ENCODE measurements around the gene C2CD3. TPM values are rescaled to one million over a fixed set of nuclear protein-coding genes. Genes with fewer than 3 reads are reported as not detected.

The C2CD3 gene
- total RNA-seq, 1 donor from 2014 or later: 13.2 TPM

DNA sequence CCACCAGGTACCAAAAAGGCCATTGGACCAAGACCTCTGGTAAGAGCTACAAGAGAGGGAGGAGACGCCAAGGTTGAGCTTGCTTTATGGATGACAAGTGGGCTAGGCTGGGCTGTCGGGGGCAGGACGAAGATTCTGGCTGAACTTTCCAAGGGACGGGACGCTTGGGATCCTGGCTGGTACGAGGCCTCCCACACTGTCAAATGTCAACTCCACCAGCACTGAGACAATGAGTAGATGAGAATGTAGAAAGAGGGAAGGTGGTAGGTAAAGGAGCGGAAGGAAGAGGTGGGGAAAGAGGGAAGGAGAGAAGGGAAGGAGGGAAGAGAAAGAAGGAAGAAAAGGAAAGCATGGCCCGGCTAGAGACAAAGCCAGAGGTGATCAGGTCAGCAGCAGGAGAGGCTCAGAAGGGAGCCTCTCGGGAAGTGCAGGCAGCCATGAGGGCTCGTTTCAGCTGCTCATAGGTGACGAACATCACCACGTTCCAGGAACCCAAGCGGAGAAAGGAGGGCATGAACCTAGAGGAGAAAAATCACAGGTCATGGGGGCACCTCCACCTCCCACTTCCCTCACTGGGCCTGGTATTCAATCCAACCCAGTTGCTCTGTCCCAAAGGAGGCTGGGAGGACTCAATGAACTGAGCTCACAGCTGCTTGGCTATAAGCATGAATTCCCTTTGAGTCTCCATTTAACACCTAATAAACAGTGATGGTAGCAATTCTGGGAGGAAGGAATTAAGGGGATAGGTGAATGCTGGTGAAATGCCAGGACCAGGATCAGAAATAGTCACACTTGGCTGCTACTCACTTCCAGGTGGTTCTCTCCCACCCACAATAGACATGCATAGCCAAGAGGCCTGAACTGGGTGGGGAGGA, 196.0 kb downstream of the C2CD3 start:
- DNase-seq (ENCODE audit: low spot score): peak; percentile 29
- intact Hi-C loops (cut with DNase I): no loop called here

DNA sequence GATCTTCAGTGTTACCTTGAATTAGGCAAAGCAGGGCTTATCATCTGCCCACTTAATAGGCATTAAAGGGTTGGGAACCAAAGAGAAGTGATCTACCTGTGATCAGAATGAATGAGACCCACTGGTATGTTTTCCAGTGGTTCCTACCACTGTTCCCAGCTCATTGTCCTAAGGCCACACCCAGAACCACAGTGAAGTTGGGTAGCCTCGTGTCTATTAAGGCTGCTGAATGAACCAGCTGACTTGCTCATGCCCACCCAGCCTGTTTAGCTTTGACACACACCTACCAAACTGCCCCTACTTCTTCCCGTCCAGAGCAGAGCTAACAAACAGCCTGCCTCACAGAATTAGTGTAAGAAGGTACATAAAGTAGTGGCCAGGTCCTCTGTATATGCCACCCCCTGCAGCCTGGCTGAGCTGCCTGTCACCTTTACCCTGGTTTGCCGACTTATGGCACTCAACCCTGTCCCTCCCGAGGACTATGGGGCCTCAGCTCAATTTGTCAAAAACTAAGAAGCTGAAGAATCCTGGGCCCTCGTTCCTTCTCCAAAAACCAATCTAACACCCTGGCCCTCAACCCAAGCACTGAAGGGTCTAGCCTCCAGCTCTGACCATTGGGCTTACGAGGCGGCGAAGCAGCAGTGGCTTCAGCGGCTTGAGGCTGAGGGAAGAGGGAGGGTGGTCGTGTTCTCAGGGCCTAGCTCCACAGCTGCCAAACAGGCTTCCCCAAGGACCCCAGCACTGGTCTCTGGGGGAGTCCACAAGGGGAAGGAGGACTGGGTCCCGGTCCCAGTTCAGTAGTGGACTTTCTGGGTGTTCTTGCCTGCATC, 198.0 kb downstream of the C2CD3 start:
- peak; percentile 17 for DNase-seq (ENCODE audit: low spot score)
- intact Hi-C loops (cut with DNase I): no loop called here

DNA sequence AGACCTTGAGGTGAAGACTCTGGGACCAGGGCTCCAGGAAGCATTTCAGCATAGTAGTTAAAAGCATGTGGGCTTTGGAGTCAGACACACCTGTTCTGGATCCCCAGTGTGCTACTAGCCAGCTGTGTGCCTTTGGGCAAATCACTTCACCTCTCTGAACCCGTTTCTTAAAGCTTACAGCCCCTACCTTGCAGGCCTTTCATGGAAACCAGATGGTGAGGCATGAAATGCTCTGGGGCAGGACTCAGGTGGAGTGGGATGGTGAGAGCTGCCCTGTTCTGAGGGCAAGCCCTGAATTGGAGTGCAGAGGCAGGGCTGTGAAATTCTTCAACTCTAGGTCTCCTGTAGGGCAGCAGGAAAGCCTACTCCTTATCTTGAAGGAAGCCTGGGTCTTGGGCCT, 198.6 kb downstream of the C2CD3 start:
- intact Hi-C loops (cut with DNase I): no loop called here
- DNase-seq (ENCODE audit: low spot score): peak; percentile 10

DNA sequence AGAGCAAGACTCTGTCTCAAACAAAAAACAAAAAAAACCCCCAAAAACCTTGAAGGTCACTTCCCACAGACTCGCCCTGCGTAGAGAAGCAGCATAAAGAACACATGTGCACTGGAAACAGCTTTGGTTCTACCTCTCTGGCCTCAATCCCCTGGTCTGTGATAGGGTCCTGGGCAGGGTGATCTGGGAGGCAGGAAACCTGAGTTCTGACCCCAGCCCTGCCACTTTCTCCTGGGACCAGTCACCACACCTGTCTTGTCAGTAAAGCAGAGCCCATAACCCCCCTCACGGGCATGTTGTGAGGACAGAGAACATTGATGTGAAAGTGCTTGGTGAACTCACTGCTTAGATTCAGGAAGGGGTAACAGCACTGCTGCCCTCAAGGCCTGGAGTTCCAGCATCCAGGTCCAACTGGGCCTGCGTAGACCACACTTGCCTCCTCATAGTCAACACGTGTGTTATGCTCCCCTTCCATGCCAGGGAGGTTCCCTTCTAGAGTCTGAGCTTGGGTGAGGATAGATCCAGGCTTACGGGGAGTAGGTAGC, 199.6 kb downstream of the C2CD3 start:
- intact Hi-C loops (cut with DNase I): no loop called here
- peak; percentile 10 for DNase-seq (ENCODE audit: low spot score)

DNA sequence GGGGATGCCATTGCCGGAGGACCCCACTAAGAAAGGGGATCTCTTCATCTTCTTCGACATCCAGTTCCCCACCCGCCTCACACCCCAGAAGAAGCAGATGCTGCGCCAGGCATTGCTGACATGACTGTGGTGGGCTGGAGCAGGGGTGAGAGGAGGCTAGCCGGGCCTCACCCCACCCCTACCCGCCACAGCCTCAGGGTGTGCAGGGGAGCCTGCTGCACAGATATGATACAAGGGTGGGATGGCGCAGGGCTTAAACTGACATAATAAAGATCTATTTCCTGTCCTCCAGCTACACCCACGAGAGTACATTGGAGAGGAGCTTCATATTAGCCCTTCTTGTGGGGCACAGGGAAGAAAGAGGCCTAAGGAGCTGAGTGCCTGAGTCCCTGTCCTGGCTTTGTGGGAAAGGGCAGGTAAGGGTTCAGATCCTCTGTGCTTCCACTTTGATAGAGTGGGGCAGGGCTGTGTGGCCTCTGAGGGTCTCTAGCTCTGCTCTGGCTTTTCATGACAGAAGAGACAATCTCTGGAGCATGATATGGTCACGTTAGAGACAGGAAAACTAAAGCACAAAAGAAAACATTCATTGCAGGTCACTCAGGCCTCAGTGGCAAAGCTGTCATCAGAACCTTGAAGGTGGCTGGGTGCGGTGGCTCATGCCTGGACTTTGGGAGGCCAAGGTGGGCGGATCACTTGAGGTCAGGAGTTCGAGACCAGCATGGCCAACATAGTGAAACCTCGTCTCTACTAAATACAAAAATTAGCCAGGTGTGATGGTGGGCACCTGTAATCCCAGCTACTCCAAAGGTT, 200.6 kb downstream of the C2CD3 start:
- intact Hi-C loops (cut with DNase I): loop anchor here (10.0 kb wide), 2 partner anchors 125 to 355 kb away; no protein-coding TSS in a partner anchor
- DNase-seq (ENCODE audit: low spot score): peak; percentile 38

DNA sequence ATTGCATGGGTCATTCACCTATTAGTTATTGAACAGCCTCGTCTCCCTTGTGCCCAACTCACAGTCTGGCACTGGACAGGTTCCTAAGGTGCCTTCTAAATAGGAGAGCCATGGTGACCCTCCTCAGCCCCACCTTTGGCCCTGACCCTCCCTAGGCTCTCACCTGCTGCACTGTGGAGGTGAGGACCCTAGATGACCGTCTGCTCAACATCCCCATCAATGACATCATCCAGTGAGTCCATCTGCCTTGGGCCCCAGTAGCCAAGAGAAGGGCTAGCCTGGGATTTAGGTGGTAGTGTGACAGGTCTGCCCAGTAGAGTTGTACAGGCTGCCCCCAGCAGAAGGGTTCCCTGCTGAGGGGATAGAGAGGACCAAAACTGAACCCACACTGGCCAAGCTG, 201.7 kb downstream of the C2CD3 start:
- no peak for DNase-seq (ENCODE audit: low spot score)
- intact Hi-C loops (cut with DNase I): loop anchor here (10.0 kb wide), 2 partner anchors 126 to 356 kb away; no protein-coding TSS in a partner anchor

DNA sequence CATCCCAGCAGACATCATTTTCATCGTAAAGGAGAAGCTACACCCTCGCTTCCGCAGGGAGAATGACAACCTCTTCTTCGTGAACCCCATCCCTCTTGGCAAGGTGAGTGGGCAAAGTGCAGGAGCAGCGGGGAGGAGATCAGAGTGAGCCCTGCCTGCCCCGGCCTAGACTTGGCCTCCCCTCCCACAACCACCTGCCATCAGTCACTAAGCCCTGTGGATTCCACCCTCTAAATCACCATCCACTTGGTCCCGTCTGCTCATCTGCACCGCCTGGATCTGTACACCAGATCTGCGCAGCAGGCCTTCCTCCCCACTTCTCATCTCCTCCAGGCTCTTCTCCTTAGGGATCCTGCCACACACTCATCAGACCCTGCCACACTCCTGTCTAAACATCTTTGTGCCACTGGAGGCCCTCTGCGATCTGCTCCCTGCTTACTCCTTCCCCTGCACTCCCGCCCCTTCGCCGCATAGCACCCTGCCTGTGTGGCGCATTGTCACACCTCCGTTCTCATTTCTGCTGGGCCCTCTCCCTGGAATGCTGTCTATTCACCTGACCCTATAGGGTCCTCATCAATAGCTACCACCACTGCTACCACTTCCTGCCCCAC, 202.3 kb downstream of the C2CD3 start:
- intact Hi-C loops (cut with DNase I): loop anchor here (10.0 kb wide), 2 partner anchors 126 to 356 kb away; no protein-coding TSS in a partner anchor
- peak; percentile 15 for DNase-seq (ENCODE audit: low spot score)

DNA sequence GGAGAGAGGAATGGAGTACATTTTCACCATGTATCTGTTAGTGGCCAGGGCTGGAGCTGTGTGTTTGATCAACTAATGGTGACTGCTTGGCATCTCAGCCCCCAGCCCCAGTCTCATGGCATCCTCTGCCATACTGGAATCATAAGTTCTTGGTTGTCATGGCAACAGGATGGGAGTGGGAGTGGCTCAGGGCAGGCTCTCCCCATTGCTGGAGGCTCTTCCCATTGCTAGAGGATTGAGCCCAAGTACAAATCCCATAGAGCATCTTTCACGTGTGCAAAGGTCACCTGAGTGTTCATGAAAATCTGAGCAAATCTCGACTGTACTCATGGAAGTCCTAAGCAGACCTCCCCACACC, 205.1 kb downstream of the C2CD3 start:
- peak; percentile 14 for DNase-seq (ENCODE audit: low spot score)
- intact Hi-C loops (cut with DNase I): loop anchor here (10.0 kb wide), 2 partner anchors 129 to 359 kb away; no protein-coding TSS in a partner anchor

DNA sequence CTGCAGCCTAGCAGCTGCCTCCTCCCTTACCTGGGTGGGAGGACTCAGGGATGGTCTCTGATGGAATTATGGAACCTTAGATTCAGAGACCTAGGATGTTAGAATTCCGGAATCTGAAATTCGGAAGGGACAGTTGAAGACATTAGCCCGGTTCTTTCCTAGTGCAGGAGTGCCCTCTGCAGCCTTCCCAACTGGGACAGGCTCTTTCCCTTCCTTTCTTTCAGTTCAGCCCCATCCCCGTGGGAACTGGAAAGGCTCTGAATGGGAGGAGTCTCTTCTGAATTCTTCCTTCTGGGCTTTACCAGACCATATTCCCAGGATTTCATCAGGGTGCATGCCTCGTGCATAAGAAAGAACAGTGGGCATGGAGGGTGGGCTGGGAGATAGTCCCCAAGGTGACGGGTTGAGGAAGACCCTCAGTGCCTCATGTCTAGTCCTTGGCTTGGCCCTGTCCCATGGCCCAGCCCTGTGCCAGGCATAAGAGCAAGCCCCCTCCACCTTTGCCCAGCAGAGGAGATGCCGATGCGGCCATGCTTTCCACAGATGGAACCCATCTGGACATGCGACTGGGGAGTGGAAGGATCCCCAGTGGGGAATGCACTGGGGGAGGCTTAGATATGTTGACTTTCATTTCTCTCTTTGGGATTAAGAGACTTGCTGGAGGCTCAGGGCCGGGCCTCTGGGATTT, 205.6 kb downstream of the C2CD3 start:
- intact Hi-C loops (cut with DNase I): loop anchor here (10.0 kb wide), 2 partner anchors 130 to 360 kb away; no protein-coding TSS in a partner anchor
- DNase-seq (ENCODE audit: low spot score): peak; percentile 43

DNA sequence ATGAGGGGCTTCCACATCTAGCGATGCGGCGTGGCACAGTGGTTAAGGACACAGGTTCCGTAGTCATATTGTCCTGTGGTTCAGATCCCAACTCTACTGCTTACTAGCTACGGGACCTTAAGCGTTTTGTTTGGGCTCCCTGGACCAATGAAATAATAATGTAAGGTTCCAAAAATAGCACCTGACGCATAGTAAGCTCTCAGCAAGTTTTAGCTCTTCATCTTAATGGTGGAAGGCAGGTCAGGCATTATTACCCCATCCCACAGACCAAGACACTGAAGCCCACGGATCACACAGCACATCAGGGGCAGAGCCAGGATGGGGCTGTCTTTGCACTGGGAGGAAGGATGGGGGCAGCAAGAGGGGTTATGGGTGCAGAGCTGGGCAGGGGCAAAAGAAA, 206.9 kb downstream of the C2CD3 start:
- intact Hi-C loops (cut with DNase I): loop anchor here (10.0 kb wide), 2 partner anchors 131 to 361 kb away; no protein-coding TSS in a partner anchor
- DNase-seq (ENCODE audit: low spot score): no peak

Other genes with a start within 250 kb of the C2CD3 start
- gene DNAJB13, start 220.0 kb downstream of the C2CD3 start, total RNA-seq: not detected
- 12.0 TPM for gene UCP2, start 188.2 kb downstream of the C2CD3 start, total RNA-seq
- 0.54 TPM for gene UCP3, start 161.9 kb downstream of the C2CD3 start, total RNA-seq
- 36.8 TPM for gene PPME1, start 287 bp upstream of the C2CD3 start, total RNA-seq
- 0.54 TPM for gene P4HA3, start 140.6 kb upstream of the C2CD3 start, total RNA-seq
- gene PGM2L1, start 227.4 kb upstream of the C2CD3 start, total RNA-seq: 1.8 TPM